MM.1S (cell line): ENCODE results near the gene INSC.

ENCODE experiments used
- EZH2 ChIP-seq: fragments of 300-600 bp; sonication (generic); optimal IDR thresholded peaks from 2 replicates; pipeline ENCODE3; 2017; ENCODE audit warnings: low read depth, mild to moderate bottlenecking, antibody characterized with exemption, low read length, mixed read lengths
- EZH2phosphoT487 ChIP-seq: fragments of 300-600 bp; sonication (generic); IDR thresholded peaks from 2 replicates; pipeline ENCODE4 v1.6.1; 2018; ENCODE audit warnings: antibody characterized with exemption, low read length
- TF ChIP-seq, protein P1 (sequence below): fragments of 300-600 bp; sonication (generic); IDR thresholded peaks from 2 replicates; pipeline ENCODE4 v1.5.1; 2016; ENCODE audit warnings: antibody characterized with exemption, low read length, mixed read lengths

DNA sequence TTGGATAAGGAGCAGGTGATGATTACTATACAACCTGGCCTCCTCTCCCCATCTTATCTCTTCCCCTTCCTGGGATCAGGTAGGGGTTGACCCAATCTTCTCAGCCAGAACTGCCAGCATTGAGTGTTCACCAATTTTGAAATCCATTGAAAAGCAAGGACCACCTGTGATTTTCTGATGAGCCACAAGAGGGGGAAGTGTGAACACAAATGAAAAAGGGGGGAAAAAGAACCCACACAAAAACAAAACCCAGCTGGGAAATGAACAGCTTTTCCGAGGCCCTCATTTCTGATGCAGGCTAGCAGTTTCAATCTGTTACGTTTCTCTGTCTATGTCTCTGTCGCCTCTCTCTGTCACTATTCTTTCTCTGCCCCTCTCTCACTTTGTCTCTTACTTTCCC, 161.9 kb downstream of the INSC start:
- TF ChIP-seq, protein P1, sequence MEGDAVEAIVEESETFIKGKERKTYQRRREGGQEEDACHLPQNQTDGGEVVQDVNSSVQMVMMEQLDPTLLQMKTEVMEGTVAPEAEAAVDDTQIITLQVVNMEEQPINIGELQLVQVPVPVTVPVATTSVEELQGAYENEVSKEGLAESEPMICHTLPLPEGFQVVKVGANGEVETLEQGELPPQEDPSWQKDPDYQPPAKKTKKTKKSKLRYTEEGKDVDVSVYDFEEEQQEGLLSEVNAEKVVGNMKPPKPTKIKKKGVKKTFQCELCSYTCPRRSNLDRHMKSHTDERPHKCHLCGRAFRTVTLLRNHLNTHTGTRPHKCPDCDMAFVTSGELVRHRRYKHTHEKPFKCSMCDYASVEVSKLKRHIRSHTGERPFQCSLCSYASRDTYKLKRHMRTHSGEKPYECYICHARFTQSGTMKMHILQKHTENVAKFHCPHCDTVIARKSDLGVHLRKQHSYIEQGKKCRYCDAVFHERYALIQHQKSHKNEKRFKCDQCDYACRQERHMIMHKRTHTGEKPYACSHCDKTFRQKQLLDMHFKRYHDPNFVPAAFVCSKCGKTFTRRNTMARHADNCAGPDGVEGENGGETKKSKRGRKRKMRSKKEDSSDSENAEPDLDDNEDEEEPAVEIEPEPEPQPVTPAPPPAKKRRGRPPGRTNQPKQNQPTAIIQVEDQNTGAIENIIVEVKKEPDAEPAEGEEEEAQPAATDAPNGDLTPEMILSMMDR: peak; percentile 28; the same call in 1 of the 2 replicates
- TF ChIP-seq EZH2: no peak
- no peak for TF ChIP-seq EZH2phosphoT487
